NCI-H2029 (cell line): ENCODE measurements around the gene SCFD2.
"Not testable (repeated sequence)": the region's sequence is repeated elsewhere in the genome, so short reads cannot be mapped to it uniquely, and the experiment has no call there.

ENCODE experiments used
- DNase-seq: peaks from one replicate; lab custom pipeline; 2025; lab: John Stamatoyannopoulos, UW

SCFD2 gene

DNA sequence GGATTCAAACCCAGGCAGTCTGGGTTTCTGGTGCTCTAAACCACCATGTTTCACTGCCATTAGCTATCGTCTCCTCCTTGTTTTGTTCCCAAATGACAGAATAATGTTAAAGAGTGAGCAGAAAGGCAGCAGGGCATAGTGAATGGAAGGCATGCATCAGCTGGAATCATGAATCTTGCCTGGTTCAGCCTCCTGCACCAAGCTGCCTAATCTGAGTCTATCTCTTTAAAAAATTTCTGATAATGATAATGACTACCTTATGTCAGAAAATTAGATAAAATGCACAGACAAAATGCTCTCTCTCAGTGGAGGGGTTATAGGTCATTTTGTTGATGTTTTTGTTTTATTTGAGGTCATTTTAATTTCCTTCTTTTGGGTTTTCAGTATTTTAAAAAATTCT lies 316.3 kb downstream of the SCFD2 start:
- no peak for DNase-seq

DNA sequence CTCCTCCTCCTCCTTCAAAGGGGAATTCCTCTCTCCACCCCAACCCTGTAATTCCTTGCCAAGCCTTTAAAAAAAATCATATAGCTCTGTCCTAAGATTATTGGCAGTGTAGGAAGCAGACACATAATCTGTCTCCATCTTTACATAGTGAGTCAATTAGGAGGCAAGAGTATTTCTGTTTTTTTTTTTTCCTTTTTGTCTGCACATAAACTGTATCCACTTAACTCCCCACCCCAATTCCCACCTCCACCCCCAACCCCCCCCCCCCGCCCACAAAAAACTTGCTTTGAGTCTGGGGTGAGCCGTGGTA lies 321.3 kb downstream of the SCFD2 start:
- no peak for DNase-seq

DNA sequence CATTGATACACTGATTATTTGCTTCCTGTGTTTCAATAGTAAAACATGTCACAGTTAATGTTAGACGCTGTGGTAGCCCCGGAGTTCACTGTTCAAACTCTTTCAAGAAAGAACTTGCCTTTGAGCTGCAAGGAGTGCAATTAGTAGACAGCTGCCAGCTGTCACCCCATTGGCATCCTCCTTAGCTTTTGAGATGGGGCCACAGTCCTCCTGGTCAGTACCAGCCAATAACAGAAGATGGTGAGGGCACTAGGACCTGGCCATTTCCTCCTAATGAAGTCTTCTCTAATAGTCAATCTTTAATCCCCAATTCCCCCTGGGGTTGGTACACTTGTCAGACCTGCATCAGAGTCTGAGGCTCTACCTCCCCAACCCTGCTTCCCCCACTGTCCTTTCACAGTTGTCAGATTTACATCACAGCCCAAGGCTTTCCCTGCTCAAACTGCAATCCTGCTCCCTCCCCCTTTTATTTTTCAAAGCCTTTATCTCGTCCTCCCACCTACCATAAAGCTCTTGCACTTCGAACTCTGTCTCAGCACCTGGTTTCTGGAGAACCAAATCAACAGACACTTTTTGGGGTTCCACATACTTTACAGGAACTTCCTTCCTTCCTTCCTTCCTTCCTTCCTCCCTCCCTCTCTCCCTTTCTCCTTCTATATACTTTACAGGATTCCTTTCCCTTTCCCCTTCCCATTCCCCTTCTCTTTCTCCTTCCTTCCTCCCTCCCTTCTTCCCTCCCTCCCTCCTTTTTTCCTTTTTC lies 321.8 kb downstream of the SCFD2 start:
- DNase-seq, result no peak

DNA sequence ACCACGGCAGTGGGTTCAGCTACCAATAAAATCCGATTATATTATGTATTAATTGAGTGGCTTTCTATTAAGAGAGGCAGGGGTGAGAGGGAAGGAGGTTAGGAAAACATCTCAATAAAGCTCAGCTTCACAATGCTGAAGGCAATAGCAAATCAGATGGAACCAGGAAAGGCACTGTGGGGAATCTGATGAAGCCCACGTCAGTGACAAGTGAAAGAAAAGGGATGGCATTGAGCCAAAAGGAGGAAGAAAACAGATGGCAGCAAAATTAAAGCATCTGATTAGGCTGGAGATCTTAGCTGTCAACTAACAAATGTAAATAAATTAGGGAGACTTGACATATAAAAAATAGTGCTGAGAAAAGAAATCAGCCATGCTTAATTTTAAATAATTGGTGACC lies 322.8 kb downstream of the SCFD2 start:
- DNase-seq, result no peak

DNA sequence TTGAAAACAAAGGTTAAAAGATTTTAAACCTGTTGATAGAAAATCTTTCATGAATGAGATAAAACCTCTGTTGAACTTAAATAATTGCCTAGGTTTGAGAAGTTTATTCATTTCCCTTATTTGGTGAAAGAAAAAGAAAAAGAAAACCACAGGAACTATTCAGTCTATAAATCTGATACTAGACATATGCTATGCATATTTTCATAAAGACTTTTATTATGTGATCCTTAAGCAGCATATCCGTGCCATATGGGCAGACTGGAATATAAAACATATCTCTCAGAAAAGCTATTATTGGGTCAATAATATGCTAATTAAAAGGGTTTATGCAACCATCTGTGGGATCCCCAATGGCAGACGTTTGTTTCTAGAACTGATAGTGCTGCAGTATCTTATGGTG lies 325.0 kb downstream of the SCFD2 start:
- DNase-seq, result no peak

DNA sequence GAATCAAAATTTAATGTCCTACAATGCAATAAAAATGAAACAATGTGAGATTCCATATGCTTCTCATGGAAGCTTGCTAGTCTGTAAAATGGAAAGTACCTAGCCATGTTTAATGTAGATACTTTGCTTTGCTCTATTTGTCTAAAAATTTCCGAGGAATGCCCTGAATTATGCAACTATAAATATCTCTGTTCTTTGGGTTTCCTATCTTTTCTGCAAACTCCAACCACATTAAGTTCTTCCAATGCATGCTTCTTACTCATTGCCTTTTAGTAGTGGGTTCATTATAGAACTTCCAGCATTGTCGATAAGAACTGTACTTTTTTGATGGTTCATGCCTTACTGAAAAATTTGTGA lies 325.4 kb downstream of the SCFD2 start:
- no peak for DNase-seq

DNA sequence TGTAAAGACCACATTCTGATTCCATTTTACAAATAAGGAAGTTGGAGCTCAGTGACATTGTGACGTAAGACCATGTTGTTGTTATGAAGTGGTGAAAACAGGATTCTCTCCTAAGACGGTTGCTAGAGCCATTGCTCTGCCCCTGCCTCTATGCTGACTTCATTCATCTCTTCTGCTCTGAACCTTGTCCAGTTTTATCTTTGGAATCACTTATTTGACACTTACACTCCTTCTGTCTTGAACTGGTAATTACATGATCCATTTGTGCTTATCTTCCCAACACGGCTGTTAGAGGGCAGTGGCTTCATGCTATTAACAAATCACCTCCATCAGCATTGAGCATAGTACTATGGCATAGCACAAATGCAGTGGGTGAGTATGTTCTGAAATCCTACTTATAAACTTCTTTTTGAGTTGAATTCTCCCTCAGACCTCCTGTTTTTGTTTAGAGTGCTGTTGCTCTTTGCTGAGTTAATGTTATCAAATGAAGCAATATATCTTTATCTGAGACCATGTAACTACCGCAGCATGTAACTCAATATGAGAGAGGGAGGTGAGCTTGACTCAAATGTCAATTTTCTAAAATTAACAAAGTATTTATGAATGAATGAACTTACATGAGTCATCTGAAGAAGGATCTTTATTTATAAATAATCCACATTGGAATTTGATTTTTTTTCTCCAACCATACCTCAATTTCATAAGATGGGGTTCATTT lies 326.0 kb downstream of the SCFD2 start:
- no peak for DNase-seq

DNA sequence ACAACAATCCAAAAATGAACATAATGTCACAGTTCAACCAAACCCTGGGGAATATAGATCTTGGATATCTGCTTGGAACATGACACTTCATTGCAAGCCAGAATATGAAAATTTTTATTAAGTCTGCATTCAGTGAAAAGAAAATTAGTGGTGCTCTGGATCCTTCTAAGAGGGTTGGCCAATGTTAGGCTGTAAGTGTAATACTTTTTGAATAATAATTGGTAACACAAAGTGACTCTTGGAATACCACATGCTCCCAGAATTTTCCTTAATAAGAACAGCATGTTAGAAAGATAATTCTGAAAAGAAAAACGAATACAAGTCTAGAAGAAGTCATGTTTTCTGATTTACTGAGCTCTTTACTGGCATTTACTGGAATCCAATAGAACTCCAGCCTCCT lies 328.0 kb downstream of the SCFD2 start:
- no peak for DNase-seq

DNA sequence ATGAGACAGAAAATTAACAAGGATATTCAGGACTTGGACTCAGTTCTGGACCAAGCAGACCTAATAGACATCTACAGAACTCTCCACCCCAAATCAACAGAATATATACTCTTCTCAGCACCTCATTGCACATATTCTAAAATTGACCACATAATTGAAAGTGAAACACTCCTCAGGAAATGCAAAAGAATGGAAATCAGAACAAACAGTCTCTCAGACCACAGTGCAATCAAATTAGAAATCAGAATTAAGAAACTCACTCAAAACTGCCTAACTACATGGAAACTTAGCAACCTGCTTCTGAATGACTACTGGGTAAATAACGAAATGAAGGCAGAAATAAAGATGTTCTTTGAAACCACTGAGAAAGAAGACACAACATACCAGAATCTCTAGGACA lies 333.0 kb downstream of the SCFD2 start:
- not testable (repeated sequence) for DNase-seq

DNA sequence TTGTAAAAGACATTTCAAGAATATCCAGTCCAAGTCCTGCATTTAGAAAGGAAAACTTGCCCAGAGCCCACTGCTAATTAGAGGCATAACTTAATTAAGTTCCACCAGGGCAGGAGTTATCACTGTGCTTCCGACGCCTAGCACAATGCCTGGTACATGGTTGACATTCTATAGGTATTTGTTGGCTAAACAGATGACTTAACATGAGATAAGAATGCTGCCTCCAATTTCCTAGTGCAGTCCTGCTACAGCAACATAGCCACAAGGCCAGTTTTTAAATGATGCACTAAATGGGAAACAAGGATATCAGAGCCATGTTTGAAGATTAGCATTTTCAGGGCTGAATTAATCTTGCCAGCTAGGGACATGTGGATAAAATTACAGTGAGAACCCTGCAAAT lies 339.6 kb downstream of the SCFD2 start:
- no peak for DNase-seq

DNA sequence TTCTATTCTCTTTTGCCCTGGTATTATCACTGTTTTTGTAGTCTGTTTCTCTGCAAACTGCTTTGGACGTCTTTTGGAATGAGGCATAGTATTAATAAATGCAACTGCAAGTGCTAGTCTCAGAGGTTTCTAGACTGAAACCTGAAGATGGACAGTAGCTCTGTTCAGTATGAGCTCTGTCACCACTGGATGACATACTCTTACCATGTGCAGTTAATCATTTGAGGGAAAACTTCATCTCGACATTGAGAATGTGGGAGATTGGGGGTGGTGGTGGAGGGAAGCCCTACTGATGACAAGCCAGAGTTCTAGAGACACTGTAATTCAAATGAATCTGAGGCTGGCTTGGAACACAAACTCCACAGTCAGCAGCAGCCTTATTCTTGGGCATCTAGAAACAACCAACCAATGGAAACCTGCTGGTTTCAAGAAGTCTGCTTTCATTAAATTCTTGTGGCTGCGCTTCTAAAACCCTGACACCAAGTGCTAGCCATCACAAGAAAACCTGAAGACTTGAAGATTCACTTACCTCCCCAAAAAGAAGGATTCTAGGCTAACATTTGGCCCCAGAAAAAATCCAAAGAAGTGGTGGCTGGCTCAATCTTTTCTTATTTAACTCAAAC lies 342.1 kb downstream of the SCFD2 start:
- DNase-seq, result no peak

DNA sequence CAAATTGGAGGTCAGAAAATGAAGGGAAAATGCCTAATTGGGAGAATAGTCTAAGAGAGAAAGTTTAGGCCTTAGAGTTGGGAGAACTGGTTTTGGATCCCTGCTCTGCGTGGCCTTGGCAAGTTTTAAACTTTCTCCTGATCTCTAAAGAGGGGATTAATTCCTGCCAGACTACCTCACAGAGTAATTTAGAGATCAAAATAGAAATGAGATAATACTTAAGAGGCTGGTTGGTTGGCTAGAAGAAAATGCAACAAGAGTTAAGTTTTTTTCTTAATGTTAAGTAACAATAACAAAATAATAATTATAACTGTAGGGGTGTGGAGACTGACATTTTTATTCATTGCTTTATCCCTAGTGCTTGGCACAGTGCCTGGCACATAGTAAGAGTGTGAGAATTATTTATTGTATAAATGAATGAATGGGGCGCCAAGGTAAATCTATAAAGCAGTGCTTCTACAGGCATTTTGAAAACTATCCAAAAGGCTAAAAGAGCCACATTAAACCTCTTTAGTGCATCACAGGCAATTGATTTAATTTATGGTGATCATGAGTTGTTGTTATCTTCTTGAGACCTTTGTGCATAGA lies 343.3 kb downstream of the SCFD2 start:
- no peak for DNase-seq

DNA sequence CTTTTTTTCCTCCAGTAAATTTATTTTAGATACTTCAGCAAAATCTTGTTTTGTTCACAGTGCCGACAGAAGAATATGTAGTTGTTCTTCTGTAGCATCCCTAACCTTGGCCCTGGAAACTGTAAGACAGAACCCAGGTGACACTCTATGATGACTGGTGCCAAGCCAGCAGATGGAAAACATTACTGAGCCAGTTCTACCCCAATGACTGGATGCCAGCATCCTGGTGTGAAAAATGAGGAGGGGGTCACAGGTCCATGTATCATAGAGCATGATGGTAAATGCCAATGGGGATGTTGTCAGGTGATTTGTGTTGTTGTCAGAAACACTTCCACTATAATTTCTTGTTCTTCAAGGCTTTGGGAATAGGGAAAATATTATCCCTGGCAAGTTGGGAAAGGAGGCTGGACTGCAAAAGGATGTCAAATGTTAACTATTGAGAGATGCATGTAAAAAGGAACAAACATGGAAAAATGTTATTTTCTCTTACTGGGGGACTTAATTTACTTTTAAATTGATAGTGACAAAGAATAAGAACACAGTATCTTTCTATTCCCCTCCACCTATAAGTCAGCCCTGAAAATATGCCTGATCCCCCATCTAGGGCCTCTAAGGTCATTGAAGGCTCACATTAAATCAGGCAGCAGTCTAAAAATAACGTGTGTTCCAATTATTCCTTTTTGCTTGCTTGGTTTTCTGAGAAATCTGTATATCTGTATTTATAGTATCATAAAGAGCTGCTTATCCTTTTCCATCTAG lies 343.9 kb downstream of the SCFD2 start:
- DNase-seq, result no peak

DNA sequence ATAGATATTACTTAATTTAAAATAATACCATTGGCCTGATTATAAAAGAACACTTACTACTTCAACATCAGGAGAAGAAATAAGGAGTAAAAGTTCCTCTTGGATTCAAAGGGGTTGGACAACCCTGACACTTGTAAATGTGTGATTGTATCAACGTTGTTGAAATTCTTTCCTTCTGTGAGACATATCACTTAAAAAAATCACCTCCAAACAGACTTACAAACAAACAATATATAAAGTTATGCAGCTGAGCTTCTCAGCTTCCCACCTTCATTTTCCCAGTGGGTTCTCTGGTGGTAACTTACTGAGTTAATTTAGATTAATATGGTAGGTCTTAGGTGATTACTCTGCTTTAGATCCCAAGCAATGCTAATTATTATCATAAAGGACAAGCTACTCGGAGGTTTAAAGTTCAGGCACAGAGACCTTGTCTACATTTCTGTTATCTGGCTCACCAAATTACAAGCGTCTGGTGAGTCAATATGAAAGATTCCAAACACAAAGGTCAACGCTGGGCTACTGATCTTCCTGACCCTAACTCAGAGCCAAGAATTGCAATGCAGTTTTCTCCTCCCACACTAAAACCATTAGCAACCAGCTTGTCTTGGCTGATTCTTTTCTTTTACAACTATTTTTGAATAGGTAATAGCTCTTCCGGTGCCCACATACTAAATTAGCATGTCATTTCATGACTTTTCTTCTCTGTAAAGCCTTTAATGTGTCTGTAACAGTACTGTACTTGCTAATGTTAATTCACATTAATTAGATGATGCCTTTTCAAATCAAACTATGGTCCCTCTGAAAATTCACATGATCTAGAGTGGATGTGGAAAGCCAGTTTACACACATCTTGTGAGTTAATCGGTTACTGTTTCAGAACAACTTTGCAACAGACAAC lies 346.1 kb downstream of the SCFD2 start:
- no peak for DNase-seq

DNA sequence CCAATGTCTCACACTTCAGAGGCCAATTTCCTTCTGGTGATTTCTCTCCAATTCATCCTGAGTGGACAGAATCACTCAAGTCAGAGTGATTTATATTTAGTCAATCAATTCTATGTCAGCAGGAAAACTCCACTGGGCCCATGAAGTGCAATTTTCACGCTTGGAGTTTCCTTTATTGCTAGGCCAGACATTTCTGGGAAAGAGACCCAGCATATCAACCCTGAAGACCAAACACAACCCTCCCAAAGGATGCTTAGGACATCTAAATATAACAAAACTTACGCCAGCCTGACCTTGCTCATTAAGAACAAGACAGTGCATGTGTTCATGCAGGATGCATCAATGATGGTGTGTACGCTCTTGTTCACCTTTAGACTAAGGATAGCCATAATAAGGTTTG lies 347.4 kb downstream of the SCFD2 start:
- DNase-seq, result no peak

DNA sequence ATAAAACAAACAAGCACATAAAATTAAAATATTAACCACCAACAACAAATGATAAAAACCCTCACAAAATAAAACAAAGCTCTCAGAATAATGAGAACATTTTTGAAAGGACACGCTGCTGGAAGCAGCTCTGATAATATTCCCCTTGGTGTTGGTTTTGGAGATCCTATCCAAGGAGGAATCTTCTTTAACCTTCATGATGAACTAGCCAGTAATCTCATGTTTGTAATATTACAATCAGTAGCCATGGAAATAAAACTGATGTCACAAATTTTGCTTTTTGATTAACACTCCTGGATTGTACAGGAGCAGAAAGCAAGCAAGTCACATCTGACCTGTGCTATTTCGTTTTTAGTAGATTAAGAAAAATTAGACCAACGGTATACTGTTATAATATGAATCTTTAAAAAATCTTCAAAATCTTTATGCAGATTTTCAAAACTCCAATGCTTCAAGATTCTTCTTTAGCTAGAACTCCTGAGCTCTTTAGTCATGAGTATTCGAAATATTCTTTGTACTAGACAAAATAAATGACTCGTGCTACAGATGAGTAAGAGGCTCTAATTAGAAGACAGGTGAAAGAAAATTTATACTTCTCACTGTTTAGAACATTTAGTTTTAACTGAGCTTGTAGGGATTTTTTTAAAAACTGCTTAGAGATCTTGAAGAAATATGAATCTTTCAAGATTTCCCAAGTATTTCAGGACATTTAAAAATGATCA lies 349.6 kb downstream of the SCFD2 start:
- no peak for DNase-seq

DNA sequence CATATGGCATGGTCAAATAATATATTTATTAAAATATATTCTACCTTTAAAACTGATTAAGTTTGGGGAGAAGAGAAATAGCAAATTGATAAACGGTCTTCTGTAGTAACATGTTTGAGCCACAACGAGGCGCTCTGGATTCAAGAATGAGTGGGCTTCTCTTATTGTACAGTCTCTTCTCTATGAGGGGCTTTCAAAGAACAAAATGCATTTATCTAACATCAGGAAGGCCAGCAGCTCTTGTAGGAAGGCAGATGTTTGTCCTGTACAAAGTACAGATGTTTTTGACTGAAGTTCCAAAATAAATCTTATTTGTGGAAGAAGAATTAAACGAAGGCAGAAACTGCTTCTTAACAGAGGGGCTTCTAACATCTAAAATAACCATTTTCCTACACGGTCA lies 350.2 kb downstream of the SCFD2 start:
- DNase-seq, result peak; percentile 25

DNA sequence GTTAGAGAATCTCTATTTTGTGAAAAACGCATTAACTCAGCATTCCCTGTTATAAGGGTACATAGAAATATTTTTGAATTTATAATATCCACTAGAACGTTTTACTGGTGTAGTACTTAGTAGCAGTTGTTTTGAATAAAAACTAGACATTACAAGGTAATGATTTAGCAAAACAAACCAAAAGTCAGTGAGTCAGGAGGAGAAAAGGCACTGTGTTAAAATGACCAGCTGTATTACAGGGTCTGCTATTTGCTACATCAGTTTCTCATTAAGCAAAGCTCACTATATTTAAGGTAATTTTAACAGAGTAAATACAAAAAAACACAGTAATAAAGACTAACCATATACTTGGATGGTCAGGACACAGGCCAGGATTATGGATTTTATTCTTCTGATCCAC lies 351.0 kb downstream of the SCFD2 start:
- no peak for DNase-seq

DNA sequence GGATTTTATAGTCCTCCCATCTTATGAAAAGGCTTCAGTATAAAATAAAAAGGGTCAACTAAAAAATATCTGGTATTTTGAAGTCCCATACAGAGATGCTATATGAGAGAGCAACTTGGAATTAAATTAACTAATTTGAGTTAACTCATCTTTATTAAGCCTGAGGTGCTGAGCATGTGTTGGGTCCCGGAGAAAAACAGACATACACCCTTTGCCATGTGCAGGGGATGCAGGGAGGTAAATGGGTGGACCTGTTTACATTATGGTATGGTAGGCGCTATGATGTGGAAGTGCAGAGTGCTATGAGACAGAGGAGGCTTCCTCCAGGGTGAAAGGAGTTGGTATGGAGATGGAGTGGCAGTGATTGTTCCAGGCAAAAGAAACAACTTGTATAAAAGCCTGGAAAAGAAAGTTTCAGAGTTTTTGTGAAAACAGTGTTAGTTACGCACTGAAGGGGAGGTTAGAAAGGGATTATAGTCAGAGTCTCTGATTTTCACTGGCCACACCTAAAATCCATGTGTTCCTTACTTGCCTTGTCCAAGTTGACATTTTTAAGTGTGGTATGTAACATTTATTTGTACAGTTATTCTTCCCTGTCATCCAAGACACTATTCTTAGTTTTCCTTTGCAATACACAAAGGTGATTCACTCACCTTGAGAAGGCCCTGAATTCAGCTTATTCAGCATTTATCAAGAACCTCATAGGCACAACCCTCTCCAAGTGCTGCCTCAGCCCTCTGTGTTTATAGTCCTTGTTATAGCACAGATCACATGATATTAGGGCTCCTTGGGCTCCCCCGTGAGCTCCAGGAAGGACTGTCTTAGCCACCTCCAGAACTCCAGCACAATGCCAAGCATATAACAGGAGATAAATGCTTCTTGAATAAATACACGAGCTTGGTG lies 351.7 kb downstream of the SCFD2 start:
- no peak for DNase-seq

DNA sequence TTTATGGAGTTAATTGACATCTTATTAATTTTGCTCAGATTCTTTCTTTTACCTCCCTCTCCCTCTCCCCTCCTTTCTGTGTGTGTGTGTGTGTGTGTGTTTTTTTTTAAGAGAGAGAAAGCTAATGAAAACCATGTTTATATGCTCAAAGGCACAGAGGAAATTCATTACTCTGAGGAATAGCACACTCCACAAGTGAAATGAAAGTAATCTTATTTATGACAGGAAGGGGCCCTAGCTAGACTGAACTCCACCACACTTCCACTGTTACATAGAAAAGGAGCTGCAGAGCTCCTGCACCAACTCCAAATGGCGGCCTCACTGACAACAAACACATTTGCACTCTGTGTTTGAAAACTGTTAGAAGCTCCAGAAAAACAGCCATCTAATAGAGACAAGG lies 353.1 kb downstream of the SCFD2 start:
- DNase-seq, result no peak
